ENCODE measurements around the gene ETV7. TPM values are rescaled to one million over a fixed set of nuclear protein-coding genes. Genes with fewer than 3 reads are reported as not detected.

The ETV7 gene
- total RNA-seq, 1 donor, result 0.09 TPM

- TF ChIP-seq, protein P1, sequence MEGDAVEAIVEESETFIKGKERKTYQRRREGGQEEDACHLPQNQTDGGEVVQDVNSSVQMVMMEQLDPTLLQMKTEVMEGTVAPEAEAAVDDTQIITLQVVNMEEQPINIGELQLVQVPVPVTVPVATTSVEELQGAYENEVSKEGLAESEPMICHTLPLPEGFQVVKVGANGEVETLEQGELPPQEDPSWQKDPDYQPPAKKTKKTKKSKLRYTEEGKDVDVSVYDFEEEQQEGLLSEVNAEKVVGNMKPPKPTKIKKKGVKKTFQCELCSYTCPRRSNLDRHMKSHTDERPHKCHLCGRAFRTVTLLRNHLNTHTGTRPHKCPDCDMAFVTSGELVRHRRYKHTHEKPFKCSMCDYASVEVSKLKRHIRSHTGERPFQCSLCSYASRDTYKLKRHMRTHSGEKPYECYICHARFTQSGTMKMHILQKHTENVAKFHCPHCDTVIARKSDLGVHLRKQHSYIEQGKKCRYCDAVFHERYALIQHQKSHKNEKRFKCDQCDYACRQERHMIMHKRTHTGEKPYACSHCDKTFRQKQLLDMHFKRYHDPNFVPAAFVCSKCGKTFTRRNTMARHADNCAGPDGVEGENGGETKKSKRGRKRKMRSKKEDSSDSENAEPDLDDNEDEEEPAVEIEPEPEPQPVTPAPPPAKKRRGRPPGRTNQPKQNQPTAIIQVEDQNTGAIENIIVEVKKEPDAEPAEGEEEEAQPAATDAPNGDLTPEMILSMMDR (IDR thresholded peaks at IDR 0.05; ENCODE audit: insufficient read depth, low read length), result no peak
- DNase-seq (ENCODE audit: low read depth), result no peak
- H3K4me3 ChIP-seq (ENCODE audit: low read depth, low read length), result no peak overlapping the region
These were observed 57.1 kb downstream of the ETV7 start for GRCh38 chr6:36330366-36330765.

DNA sequence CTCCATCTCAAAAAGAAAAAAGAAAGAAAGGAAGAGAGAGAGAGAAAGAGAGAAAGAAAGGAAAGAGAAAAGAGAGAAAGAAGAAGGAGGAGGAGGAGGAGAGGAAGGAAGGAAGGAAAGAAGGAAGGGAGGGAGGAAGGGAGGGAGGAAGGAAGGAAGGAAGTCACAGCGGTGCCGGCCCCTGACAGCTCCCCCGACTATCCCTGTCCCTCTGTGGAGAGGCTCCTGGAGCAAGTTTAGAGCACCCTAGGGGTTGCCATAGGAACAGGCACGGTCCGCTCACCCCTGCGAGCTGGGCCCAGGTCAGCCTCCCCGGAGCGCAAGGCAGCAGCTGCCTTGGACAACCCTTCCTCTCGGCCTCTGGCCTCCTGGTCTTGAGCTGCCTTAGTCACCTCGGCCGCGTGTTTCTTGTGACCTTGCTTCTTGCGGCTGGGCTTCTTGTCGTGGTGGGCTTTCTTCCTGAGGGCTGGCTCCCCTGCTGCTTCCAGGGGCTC lies 57.6 kb downstream of the ETV7 start:
- TF ChIP-seq, protein P1 (IDR thresholded peaks at IDR 0.05; ENCODE audit: insufficient read depth, low read length), result no peak
- H3K4me3 ChIP-seq (ENCODE audit: low read depth, low read length), result no peak overlapping the region
- DNase-seq (ENCODE audit: low read depth), result no peak

DNA sequence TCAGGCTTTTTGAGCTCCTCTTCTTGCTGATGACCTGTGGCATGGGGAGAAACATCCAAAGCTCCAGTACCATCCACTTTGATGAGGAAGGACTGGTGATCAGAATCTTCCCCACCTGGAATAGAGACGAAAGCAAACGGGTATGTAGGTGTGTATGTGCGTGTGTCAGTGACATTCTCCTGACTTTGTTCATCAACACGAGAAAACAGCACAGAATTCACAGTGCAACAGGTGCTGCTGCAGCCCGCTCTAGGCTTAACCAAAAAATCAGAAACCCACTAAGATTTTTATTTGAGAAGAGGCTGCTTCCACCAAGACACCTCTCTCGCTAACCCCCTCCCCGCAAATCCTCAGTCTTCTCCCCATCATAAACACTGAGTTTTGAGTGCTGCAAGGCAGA lies 58.9 kb downstream of the ETV7 start:
- no peak for DNase-seq (ENCODE audit: low read depth)
- H3K4me3 ChIP-seq (ENCODE audit: low read depth, low read length), result no peak overlapping the region
- TF ChIP-seq, protein P1 (IDR thresholded peaks at IDR 0.05; ENCODE audit: insufficient read depth, low read length), result no peak

GRCh38 chr6:36327919-36328236 lies 59.6 kb downstream of the ETV7 start:
- TF ChIP-seq, protein P1 (IDR thresholded peaks at IDR 0.05; ENCODE audit: insufficient read depth, low read length), result no peak
- no peak for DNase-seq (ENCODE audit: low read depth)
- H3K4me3 ChIP-seq (ENCODE audit: low read depth, low read length), result no peak overlapping the region

- TF ChIP-seq, protein P1 (IDR thresholded peaks at IDR 0.05; ENCODE audit: insufficient read depth, low read length), result no peak
These were observed 60.1 kb downstream of the ETV7 start for GRCh38 chr6:36327226-36327918.

DNA sequence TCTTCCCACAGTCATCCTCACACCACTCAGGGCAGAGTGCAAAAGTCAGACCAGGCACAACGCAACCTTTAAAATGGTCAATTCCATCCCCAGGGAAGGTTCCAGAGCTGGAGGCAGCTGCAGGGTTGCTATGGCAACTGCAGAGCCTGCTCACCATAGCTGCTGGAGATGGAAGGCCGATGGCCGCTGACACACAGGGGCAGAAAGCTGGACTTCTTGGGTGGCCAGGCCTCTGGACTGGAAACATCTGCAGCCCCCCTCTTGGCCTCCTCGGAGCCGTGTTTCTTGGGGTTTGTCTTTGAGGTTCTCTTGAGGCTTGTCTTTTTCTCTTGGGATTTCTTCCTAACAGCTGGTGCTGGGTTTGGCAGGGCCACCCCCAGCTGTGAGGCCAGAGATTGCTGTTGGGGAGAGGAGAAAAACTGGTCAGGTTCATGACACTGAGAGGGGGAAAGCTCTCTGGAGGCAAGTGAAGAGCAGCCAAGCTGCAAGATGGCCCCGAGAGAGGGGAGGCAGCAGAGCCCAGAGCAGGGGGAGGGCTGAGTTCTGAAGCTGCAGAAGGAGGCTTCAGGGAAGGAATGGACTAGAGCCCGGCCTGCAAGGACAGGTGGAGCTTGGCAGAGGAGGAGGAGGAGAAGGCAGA lies 61.0 kb downstream of the ETV7 start:
- DNase-seq (ENCODE audit: low read depth), result no peak
- TF ChIP-seq, protein P1 (IDR thresholded peaks at IDR 0.05; ENCODE audit: insufficient read depth, low read length), result no peak
- no peak overlapping the region for H3K4me3 ChIP-seq (ENCODE audit: low read depth, low read length)

More at GRCh38 chr6:36327226-36327918, 60.1 kb downstream of the ETV7 start:
- H3K4me3 ChIP-seq (ENCODE audit: low read depth, low read length), result no peak overlapping the region
- DNase-seq (ENCODE audit: low read depth), result no peak

All from fibroblast of the aortic adventitia (primary cell).